HepG2 (cell line): Measurements from ENCODE around the gene CGREF1. TPM values are rescaled to one million over a fixed set of nuclear protein-coding genes. Genes with fewer than 3 reads are reported as not detected.

ENCODE experiments used
- FOXK2 ChIP-seq: fragments of 450-650 bp; IDR thresholded peaks from 2 replicates; pipeline ENCODE4 v1.6.1; 2016
- JDP2 ChIP-seq: sonication (generic); formaldehyde crosslinking; IDR thresholded peaks from 2 replicates; pipeline ENCODE4 v1.8.1; 2022; ENCODE audit warnings: missing genetic modification reagents, borderline replicate concordance
- NFATC3 ChIP-seq: sonication (generic); formaldehyde crosslinking; IDR thresholded peaks from 2 replicates; pipeline ENCODE4 v1.5.1; 2020; ENCODE audit warnings: mild to moderate bottlenecking, missing genetic modification reagents
- NFRKB ChIP-seq: fragments of 450-650 bp; IDR thresholded peaks from 2 replicates; pipeline ENCODE4 v1.6.1; 2017
- REPIN1 ChIP-seq: sonication (generic); formaldehyde crosslinking; IDR thresholded peaks from 2 replicates; pipeline ENCODE4 v1.8.0; 2022; ENCODE audit warnings: missing genetic modification reagents, low read depth, mild to moderate bottlenecking, borderline replicate concordance
- SRSF9 ChIP-seq: fragments of 200-400 bp; formaldehyde crosslinking; IDR thresholded peaks from 2 replicates; pipeline ENCODE4 v1.6.1; 2018; ENCODE audit warnings: borderline replicate concordance, mild to moderate bottlenecking, low read depth, low read length; ENCODE audit not compliant: insufficient read depth, poor library complexity, severe bottlenecking
- TBX3 ChIP-seq: fragments of 450-650 bp; IDR thresholded peaks from 2 replicates; pipeline ENCODE4 v1.6.1; 2017; ENCODE audit warnings: antibody characterized with exemption, mild to moderate bottlenecking, inconsistent platforms, borderline replicate concordance
- ZBTB3 ChIP-seq: sonication (generic); formaldehyde crosslinking; IDR thresholded peaks from 2 replicates; pipeline ENCODE4 v1.4.0; 2020; ENCODE audit warnings: low read depth, mild to moderate bottlenecking, moderate library complexity, missing genetic modification reagents, borderline replicate concordance
- ZBTB7B ChIP-seq: sonication (generic); formaldehyde crosslinking; IDR thresholded peaks from 2 replicates; pipeline ENCODE4 v1.4.0; 2020; ENCODE audit warnings: missing genetic modification reagents
- ZNF382 ChIP-seq: sonication (generic); formaldehyde crosslinking; IDR thresholded peaks from 2 replicates; pipeline ENCODE4 v1.5.0; 2020; ENCODE audit warnings: missing genetic modification reagents, mild to moderate bottlenecking, borderline replicate concordance
- ZNF468 ChIP-seq: sonication (generic); formaldehyde crosslinking; IDR thresholded peaks from 2 replicates; pipeline ENCODE4 v1.8.0; 2022; ENCODE audit warnings: mild to moderate bottlenecking, moderate library complexity, missing genetic modification reagents
- ZNF670 ChIP-seq: sonication (generic); formaldehyde crosslinking; IDR thresholded peaks from 2 replicates; pipeline ENCODE4 v1.8.0; 2022; ENCODE audit warnings: mild to moderate bottlenecking, missing genetic modification reagents, borderline replicate concordance
- ZNF773 ChIP-seq: sonication (generic); formaldehyde crosslinking; IDR thresholded peaks from 2 replicates; pipeline ENCODE4 v1.4.0; 2020; ENCODE audit warnings: missing genetic modification reagents, borderline replicate concordance
- ZNF879 ChIP-seq: sonication (generic); formaldehyde crosslinking; IDR thresholded peaks from 2 replicates; pipeline ENCODE4 v1.8.1; 2023; ENCODE audit warnings: missing genetic modification reagents
- polyA plus RNA-seq, 8 experiments: library from polyadenylated mRNA; depleted of rRNA in 3 of 8; stranded (reverse) in 7 of 8; unstranded in 1 of 8; fragments of >200 nt; fragmentation: Illumina TruSeq in 4 of 8; extraction: Trizol in 4 of 8; gene quantifications; 2 replicates each; pipeline versions ENCODE4 v1.2.1 to v1.2.3, GENCODE V29; 2011 to 2016; ENCODE audit warnings: low read depth in 4 of 8, missing spikeins in 1 of 8, mixed read lengths in 1 of 8; ENCODE audit not compliant: insufficient read depth in 1 of 8
- total RNA-seq, 5 experiments: library from RNA; depleted of rRNA; stranded (reverse); fragments of >200 nt; fragmentation: Illumina TruSeq; extraction: Trizol; gene quantifications; 2 replicates each; pipeline ENCODE4 v1.2.3, GENCODE V29; 2016; ENCODE audit warnings: low read depth in 1 of 5
- TF ChIP-seq, protein P1 (sequence below): sonication (generic); formaldehyde crosslinking; IDR thresholded peaks from 2 replicates; pipeline ENCODE4 v1.4.0; 2020; ENCODE audit warnings: missing genetic modification reagents
- TF ChIP-seq, protein P2 (sequence below): sonication (generic); formaldehyde crosslinking; IDR thresholded peaks from 2 replicates; pipeline ENCODE4 v1.5.0; 2020; ENCODE audit warnings: missing genetic modification reagents
- TF ChIP-seq, protein P3 (sequence below): IDR thresholded peaks from 2 replicates; pipeline ENCODE4 v1.6.1; 2016; ENCODE audit warnings: low read depth, borderline replicate concordance
- TF ChIP-seq, protein P4 (sequence below): sonication (generic); formaldehyde crosslinking; IDR thresholded peaks from 2 replicates; pipeline ENCODE4 v1.5.1; 2020; ENCODE audit warnings: missing genetic modification reagents, mild to moderate bottlenecking, borderline replicate concordance
- TF ChIP-seq, protein P5 (sequence below): sonication (generic); formaldehyde crosslinking; IDR thresholded peaks from 2 replicates; pipeline ENCODE4 v1.4.0; 2020; ENCODE audit warnings: missing genetic modification reagents

Gene CGREF1
- total and polyA plus RNA-seq, 2 of the 13 experiments (the other 11 are each of a cell fraction or from before 2014, with no cell fraction given) = 13.9 to 23.4 TPM

DNA sequence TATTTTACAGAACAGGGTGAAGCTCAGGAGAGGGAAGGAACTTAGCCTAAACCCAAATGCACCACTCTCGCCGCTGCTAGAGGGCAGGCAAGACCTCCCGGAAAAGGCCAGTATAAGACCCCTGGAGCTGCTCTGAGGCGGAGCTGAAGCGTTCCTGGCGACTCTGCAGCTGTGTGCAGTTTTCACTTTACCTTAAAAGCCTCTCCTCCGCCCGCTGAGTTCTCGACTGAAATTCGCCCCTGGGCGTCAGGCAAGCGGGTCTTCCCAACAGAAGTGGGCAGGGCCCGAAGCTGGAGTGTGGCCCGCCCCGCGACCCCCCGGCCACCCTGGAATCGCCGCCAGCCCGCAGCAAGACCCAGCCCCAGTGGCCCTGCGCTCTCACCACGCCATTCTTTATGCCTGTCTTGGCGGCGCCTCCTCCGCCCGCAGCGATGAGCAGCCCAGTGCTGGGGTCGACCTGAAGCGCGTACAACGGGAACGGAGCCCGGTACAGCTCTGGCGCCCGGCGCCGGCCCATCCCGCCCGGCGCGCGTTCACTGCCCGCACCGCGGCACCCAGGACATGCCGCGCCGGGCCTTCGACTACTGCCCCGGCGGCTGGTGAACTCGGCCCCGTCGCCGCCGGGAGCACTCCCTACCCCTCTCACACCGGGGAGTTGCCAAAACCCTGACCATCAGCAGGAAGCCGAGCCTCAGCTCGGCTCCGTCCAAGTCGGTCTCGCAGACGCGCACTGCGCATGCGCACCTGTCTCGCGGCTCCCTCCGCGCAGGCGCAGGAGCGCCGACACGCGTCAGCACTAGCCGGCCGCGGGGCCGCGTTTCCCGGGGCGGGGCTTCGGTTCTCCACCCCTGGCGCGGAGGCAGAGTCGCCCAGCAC is 15.2 kb upstream of the CGREF1 start, which contains the start of gene PREB (continued):
- TF ChIP-seq NFATC3 (CRISPR knock-in tag) = no peak
- TF ChIP-seq, protein P1, sequence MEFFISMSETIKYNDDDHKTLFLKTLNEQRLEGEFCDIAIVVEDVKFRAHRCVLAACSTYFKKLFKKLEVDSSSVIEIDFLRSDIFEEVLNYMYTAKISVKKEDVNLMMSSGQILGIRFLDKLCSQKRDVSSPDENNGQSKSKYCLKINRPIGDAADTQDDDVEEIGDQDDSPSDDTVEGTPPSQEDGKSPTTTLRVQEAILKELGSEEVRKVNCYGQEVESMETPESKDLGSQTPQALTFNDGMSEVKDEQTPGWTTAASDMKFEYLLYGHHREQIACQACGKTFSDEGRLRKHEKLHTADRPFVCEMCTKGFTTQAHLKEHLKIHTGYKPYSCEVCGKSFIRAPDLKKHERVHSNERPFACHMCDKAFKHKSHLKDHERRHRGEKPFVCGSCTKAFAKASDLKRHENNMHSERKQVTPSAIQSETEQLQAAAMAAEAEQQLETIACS (CRISPR knock-in tag) = peak; percentile 52; the same call in 1 of the 2 replicates
- TF ChIP-seq REPIN1 (CRISPR knock-in tag) = no peak
- no peak for TF ChIP-seq FOXK2
- TF ChIP-seq JDP2 (CRISPR knock-in tag) = no peak
- TF ChIP-seq, protein P2, sequence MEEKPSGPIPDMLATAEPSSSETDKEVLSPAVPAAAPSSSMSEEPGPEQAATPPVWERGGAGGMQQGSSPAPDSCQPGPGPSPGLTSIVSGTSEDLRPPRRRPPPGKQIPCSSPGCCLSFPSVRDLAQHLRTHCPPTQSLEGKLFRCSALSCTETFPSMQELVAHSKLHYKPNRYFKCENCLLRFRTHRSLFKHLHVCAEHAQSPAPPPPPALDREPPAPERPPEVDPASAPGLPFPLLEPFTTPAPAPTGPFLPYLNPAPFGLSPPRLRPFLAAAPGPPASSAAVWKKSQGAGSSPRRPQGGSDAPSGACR (CRISPR knock-in tag) = no peak; the same call in 1 of the 2 replicates
- no peak for TF ChIP-seq SRSF9
- no peak for TF ChIP-seq ZNF382 (CRISPR knock-in tag)
- no peak for TF ChIP-seq TBX3
- TF ChIP-seq, protein P3, sequence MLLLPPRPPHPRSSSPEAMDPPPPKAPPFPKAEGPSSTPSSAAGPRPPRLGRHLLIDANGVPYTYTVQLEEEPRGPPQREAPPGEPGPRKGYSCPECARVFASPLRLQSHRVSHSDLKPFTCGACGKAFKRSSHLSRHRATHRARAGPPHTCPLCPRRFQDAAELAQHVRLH (CRISPR knock-in tag) = no peak
- TF ChIP-seq ZNF879 (CRISPR knock-in tag) = peak; percentile 77; the same call in 1 of the 2 replicates
- TF ChIP-seq, protein P4, sequence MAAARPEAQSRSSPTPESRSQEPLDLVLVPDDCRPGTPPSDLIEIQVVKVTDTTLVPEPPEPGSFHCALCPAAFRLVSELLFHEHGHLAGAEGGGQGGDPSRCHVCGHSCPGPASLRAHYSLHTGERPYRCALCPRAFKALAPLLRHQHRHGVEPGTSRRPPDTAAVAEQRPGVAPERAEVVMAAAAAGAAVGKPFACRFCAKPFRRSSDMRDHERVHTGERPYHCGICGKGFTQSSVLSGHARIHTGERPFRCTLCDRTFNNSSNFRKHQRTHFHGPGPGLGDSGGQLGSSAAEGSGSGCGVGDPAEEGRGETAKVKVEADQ (CRISPR knock-in tag) = 0 out of 2 replicates have a peak, but pooled peaks have one; percentile 3
- no peak for TF ChIP-seq ZNF670 (CRISPR knock-in tag)
- TF ChIP-seq, protein P5, sequence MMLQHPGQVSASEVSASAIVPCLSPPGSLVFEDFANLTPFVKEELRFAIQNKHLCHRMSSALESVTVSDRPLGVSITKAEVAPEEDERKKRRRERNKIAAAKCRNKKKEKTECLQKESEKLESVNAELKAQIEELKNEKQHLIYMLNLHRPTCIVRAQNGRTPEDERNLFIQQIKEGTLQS (CRISPR knock-in tag) = no peak
- TF ChIP-seq ZBTB3 (CRISPR knock-in tag) = 0 out of 2 replicates have a peak, but pooled peaks have one; percentile 34
- no peak for TF ChIP-seq ZNF773 (CRISPR knock-in tag)
- no peak for TF ChIP-seq ZNF468
- TF ChIP-seq NFRKB = no peak
- TF ChIP-seq ZBTB7B (CRISPR knock-in tag) = peak; percentile 25; the same call in 1 of the 2 replicates
